Gastrocnemius medialis (tissue), 4 donors: Measurements from ENCODE around the gene DGKG. TPM values are rescaled to one million over a fixed set of nuclear protein-coding genes. Genes with fewer than 3 reads are reported as not detected.

ENCODE experiments used
- ATAC-seq, 2 donors: fragments of 150-250 bp; one replicate each; pipeline ENCODE4 v1.9.1; 2016
- DNase-seq, 2 donors: peaks; one replicate each; pipeline ENCODE4 v3.0.0-alpha.2; 2019
- H3K27ac ChIP-seq, 4 donors: fragments of 200-600 bp; sonication (generic); 1 replicate in 1 of 4; 2 replicates in 3 of 4; pipeline ENCODE4 v1.5.1; 2016 to 2018; ENCODE audit warnings: mild to moderate bottlenecking in 2 of 4, moderate library complexity in 1 of 4
- H3K27me3 ChIP-seq, 3 donors: fragments of 200-600 bp; sonication (generic) in 2 of 3; 1 replicate in 1 of 3; 2 replicates in 2 of 3; pipeline versions ENCODE4 v1.5.1 to v1.6.0; 2016 to 2019; ENCODE audit warnings: mild to moderate bottlenecking in 1 of 3, moderate library complexity in 1 of 3
- H3K36me3 ChIP-seq, 2 donors: fragments of 200-600 bp; sonication (generic) in 1 of 2; one replicate each; pipeline ENCODE4 v1.5.1; 2017 to 2018
- H3K4me1 ChIP-seq, 2 donors: fragments of 200-600 bp; sonication (generic) in 1 of 2; one replicate each; pipeline ENCODE4 v1.5.1; 2016 to 2017; ENCODE audit warnings: mild to moderate bottlenecking in 2 of 2
- H3K4me3 ChIP-seq, 4 donors: fragments of 200-600 bp; sonication (generic) in 3 of 4; 1 replicate in 1 of 4; 2 replicates in 3 of 4; pipeline ENCODE4 v1.5.1; 2016 to 2019; ENCODE audit warnings: mild to moderate bottlenecking in 2 of 4
- H3K9me3 ChIP-seq, 3 donors: fragments of 200-600 bp; sonication (generic) in 2 of 3; 1 replicate in 1 of 3; 2 replicates in 2 of 3; pipeline ENCODE4 v1.5.1; 2016 to 2019
- POLR2A ChIP-seq, 2 donors: fragments of 450-650 bp; IDR thresholded peaks; one replicate each; pipeline ENCODE4 v1.6.1; 2017; ENCODE audit warnings: antibody characterized with exemption in 2 of 2, mild to moderate bottlenecking in 2 of 2, moderate library complexity in 2 of 2
- in situ Hi-C, 4 donors: fragments of 200-750 bp; cut with MboI; loops; one replicate each; pipeline versions ENCODE4 v1.15.0 to v1.8.0; 2017; ENCODE audit warnings: low sequenced_read_pairs in 4 of 4
- intact Hi-C: fragments of 100-400 bp; cut with DNase I; formaldehyde crosslinking; loops from one replicate; pipeline ENCODE4 v1.15.1; 2023; ENCODE audit warnings: low total_unique reads
- total RNA-seq, 4 donors: library from RNA; depleted of rRNA; stranded (reverse); fragments of >200 nt; gene quantifications; one replicate each; pipeline versions ENCODE4 v1.1.0 to v1.2.3, GENCODE V29; 2016
- TF ChIP-seq, protein P1 (sequence below), 5 experiments: fragments of 450-650 bp in 3 of 5; fragments of 200-600 bp in 2 of 5; sonication (generic) in 2 of 5; IDR thresholded peaks in 4 of 5; conservative IDR thresholded peaks in 1 of 5; 1 replicate in 4 of 5; 2 replicates in 1 of 5; pipeline ENCODE4 v1.5.1; 2016 to 2019; ENCODE audit warnings: antibody characterized with exemption in 5 of 5, mild to moderate bottlenecking in 3 of 5, moderate library complexity in 3 of 5

DGKG gene
- total RNA-seq, 4 donors from 2014 or later, result 5.0 to 11.2 (median 7.7) TPM

DNA sequence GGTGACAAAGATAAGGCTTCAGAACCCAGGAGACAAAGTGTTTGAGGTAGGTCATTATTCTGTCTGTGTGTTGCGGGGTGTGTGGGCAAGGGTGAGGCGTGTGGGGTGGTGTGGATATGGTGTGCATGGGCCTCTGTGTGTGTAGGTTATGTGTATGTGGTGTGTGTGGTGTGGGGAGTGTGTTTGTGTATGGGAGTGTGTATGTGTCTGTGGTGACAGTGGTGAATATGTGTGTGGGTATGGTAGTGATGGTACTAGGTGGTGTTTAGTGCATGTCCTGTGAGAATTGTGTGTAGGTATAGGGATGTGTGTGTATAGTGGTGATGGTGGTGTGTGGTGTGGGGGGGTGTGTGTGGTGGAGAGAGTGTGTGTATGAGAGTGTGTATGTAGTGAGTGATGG lies 236.9 kb downstream of the DGKG start:
- in situ Hi-C loops, result no loop called here
- DNase-seq, result no peak
- Histone ChIP-seq H3K9me3 (no peaks in the 10 kb centered on the region), H3K36me3 (no peaks in the 10 kb centered on the region), H3K4me3 (no peak overlapping the region), H3K27ac (no peak overlapping the region), H3K27me3 (peaks cover 0 to 4% (median 0%) of the 10 kb centered on the region in 3 donors), H3K4me1 (no peaks in the 10 kb centered on the region)
- no peak for ATAC-seq
- intact Hi-C loops, result no loop called here
- TF ChIP-seq, protein P1, sequence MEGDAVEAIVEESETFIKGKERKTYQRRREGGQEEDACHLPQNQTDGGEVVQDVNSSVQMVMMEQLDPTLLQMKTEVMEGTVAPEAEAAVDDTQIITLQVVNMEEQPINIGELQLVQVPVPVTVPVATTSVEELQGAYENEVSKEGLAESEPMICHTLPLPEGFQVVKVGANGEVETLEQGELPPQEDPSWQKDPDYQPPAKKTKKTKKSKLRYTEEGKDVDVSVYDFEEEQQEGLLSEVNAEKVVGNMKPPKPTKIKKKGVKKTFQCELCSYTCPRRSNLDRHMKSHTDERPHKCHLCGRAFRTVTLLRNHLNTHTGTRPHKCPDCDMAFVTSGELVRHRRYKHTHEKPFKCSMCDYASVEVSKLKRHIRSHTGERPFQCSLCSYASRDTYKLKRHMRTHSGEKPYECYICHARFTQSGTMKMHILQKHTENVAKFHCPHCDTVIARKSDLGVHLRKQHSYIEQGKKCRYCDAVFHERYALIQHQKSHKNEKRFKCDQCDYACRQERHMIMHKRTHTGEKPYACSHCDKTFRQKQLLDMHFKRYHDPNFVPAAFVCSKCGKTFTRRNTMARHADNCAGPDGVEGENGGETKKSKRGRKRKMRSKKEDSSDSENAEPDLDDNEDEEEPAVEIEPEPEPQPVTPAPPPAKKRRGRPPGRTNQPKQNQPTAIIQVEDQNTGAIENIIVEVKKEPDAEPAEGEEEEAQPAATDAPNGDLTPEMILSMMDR (IDR thresholded peaks at IDR 0.05 in 4 of 5, conservative IDR thresholded peaks at IDR 0.05 in 1 of 5), result no peak
- no peak for TF ChIP-seq POLR2A (IDR thresholded peaks at IDR 0.05)

GRCh38 chr3:186124592-186124991 lies 237.4 kb downstream of the DGKG start:
- Histone ChIP-seq H3K27ac (no peak overlapping the region), H3K4me3 (no peak overlapping the region), H3K27me3 (peaks cover 0 to 4% (median 0%) of the 10 kb centered on the region in 3 donors), H3K4me1 (no peaks in the 10 kb centered on the region), H3K36me3 (no peaks in the 10 kb centered on the region), H3K9me3 (no peaks in the 10 kb centered on the region)
- ATAC-seq (no peak), DNase-seq (no peak)
- TF ChIP-seq POLR2A (IDR thresholded peaks at IDR 0.05), result no peak
- TF ChIP-seq, protein P1 (IDR thresholded peaks at IDR 0.05 in 4 of 5, conservative IDR thresholded peaks at IDR 0.05 in 1 of 5), result no peak
- intact Hi-C loops (no loop called here), in situ Hi-C loops (loop anchor here in 1 of 4 donors (25.0 kb wide), 1 partner anchor 438 kb away; the partner anchor contains the start of genes DNAJB11 and TBCCD1)

- intact Hi-C loops (no loop called here), in situ Hi-C loops (loop anchor here in 1 of 4 donors (25.0 kb wide), 1 partner anchor 439 kb away; the partner anchor contains the start of genes DNAJB11 and TBCCD1)
- no peak for ATAC-seq
These were observed 239.0 kb downstream of the DGKG start for GRCh38 chr3:186123012-186123411.

GRCh38 chr3:186121968-186122367 lies 240.1 kb downstream of the DGKG start:
- no peak for DNase-seq
- Histone ChIP-seq H3K27me3 (peaks cover 0 to 8% (median 0%) of the 10 kb centered on the region in 3 donors), H3K27ac (no peak overlapping the region), H3K4me3 (no peak overlapping the region), H3K36me3 (no peaks in the 10 kb centered on the region), H3K9me3 (no peaks in the 10 kb centered on the region), H3K4me1 (no peaks in the 10 kb centered on the region)
- intact Hi-C loops, result no loop called here
- no peak for ATAC-seq
- TF ChIP-seq POLR2A (IDR thresholded peaks at IDR 0.05), result no peak
- TF ChIP-seq, protein P1 (IDR thresholded peaks at IDR 0.05 in 4 of 5, conservative IDR thresholded peaks at IDR 0.05 in 1 of 5), result no peak
- in situ Hi-C loops, result loop anchor here in 1 of 4 donors (25.0 kb wide), 1 partner anchor 440 kb away; the partner anchor contains the start of genes DNAJB11 and TBCCD1

More at GRCh38 chr3:186123012-186123411, 239.0 kb downstream of the DGKG start:
- DNase-seq, result no peak
- H3K4me1 ChIP-seq, result no peaks in the 10 kb centered on the region
- TF ChIP-seq, protein P1 (IDR thresholded peaks at IDR 0.05 in 4 of 5, conservative IDR thresholded peaks at IDR 0.05 in 1 of 5), result no peak
- TF ChIP-seq POLR2A (IDR thresholded peaks at IDR 0.05), result no peak
- H3K4me3 ChIP-seq, result no peak overlapping the region
- peaks cover 0 to 7% (median 0%) of the 10 kb centered on the region in 3 donors for H3K27me3 ChIP-seq
- no peaks in the 10 kb centered on the region for H3K36me3 ChIP-seq
- no peaks in the 10 kb centered on the region for H3K9me3 ChIP-seq
- H3K27ac ChIP-seq, result no peak overlapping the region
